ENCODE measurements around the gene AUTS2. TPM values are rescaled to one million over a fixed set of nuclear protein-coding genes. Genes with fewer than 3 reads are reported as not detected.

AUTS2 gene
- total RNA-seq, 4 donors from 2014 or later = 29.8 to 114 (median 59.4) TPM

DNA sequence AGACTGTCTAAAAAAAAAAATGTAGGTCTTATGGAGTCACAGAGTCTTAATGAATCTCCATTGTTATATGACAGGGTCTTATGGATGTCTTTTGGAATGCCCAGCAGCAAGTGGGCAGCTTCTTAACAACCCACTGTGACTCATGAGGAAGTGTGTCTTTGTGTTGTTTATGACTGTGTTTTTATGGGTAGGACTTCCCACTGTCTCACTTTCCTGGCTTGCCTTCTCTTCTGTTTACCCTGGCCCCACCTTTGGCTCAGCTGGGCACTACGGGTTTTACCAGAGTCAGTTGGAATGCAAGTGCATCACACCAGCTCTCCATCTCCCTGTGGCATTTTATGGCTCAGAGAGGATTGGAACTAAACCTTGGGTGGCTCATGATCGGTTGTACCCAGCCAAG is 580.5 kb downstream of the AUTS2 start:
- 59% methylated on average over 2 of the region's 2 CpGs; no CpG with 5 or more reads in 1 of the 2 donors for WGBS, 2 donors (ENCODE audit: low coverage in 1 of 2)

DNA sequence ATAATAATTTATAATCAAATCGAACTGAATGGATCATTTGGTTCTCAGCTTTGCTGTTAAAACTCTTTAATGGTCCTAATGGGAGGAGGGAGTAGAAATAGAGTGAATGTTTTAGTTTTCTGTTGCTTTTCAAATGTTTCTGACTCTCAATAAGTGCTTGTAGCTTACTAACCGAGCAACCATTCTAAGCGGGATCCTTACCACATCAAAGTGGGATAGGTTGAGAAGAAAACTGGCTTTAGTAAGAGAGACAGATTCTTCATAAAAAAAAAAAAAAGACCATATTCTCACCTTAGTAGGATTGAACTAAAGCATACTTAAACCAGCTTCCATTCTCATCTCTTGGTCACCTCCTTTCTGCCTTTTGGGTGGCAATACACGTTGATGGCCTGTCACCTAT is 584.2 kb downstream of the AUTS2 start:
- no peak for TF ChIP-seq POLR2AphosphoS5 (IDR thresholded peaks at IDR 0.05)
- H3K27me3 ChIP-seq = no peaks in the 10 kb centered on the region
- no peaks in the 10 kb centered on the region for H3K36me3 ChIP-seq
- no peak for DNase-seq
- H3K4me1 ChIP-seq = peaks cover 0 to 28% (median 7%) of the 10 kb centered on the region in 4 donors
- in situ Hi-C loops (cut with MboI; ENCODE audit: low pct_ligation_motif_present in 1 of 4, low pct_unique_long_range_greater_than_20kb in 1 of 4, low sequenced_read_pairs in 3 of 4) (loop anchor here in 2 of 4 donors (25.0 kb wide), 1 partner anchor 505 kb away; no protein-coding TSS in a partner anchor), intact Hi-C loops (cut with DNase I; ENCODE audit: low total_unique reads) (no loop called here)
- WGBS, 2 donors (ENCODE audit: low coverage in 1 of 2) = 80 to 93% methylated on average over 4 of the region's 4 CpGs
- H3K27ac ChIP-seq = no peak overlapping the region
- H3K9me3 ChIP-seq = no peaks in the 10 kb centered on the region
- H3K4me3 ChIP-seq = no peak overlapping the region

More for the DNA sequence above, 580.5 kb downstream of the AUTS2 start:
- Histone ChIP-seq H3K27me3 (no peaks in the 10 kb centered on the region), H3K4me3 (no peak overlapping the region), H3K4me1 (peaks cover 0 to 26% (median 7%) of the 10 kb centered on the region in 4 donors), H3K9me3 (no peaks in the 10 kb centered on the region), H3K36me3 (no peaks in the 10 kb centered on the region), H3K27ac (peak overlapping the region in 3 of 4 donors; percentile 38 to 58 (median 38))
- DNase-seq = peak; percentile 84
- TF ChIP-seq, protein P1, sequence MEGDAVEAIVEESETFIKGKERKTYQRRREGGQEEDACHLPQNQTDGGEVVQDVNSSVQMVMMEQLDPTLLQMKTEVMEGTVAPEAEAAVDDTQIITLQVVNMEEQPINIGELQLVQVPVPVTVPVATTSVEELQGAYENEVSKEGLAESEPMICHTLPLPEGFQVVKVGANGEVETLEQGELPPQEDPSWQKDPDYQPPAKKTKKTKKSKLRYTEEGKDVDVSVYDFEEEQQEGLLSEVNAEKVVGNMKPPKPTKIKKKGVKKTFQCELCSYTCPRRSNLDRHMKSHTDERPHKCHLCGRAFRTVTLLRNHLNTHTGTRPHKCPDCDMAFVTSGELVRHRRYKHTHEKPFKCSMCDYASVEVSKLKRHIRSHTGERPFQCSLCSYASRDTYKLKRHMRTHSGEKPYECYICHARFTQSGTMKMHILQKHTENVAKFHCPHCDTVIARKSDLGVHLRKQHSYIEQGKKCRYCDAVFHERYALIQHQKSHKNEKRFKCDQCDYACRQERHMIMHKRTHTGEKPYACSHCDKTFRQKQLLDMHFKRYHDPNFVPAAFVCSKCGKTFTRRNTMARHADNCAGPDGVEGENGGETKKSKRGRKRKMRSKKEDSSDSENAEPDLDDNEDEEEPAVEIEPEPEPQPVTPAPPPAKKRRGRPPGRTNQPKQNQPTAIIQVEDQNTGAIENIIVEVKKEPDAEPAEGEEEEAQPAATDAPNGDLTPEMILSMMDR (IDR thresholded peaks at IDR 0.05) = no peak
- peak in 1 of 3 donors; percentile 46 for TF ChIP-seq POLR2AphosphoS5 (IDR thresholded peaks at IDR 0.05)
- TF ChIP-seq EP300 (IDR thresholded peaks at IDR 0.05; ENCODE audit: low read depth) = no peak
- no peak for TF ChIP-seq POLR2A (IDR thresholded peaks at IDR 0.05)
- intact Hi-C loops (cut with DNase I; ENCODE audit: low total_unique reads) = no loop called here
- in situ Hi-C loops (cut with MboI; ENCODE audit: low pct_ligation_motif_present in 1 of 4, low pct_unique_long_range_greater_than_20kb in 1 of 4, low sequenced_read_pairs in 3 of 4) = loop anchor here in 2 of 4 donors (25.0 kb wide), 1 partner anchor 509 kb away; no protein-coding TSS in a partner anchor

DNA sequence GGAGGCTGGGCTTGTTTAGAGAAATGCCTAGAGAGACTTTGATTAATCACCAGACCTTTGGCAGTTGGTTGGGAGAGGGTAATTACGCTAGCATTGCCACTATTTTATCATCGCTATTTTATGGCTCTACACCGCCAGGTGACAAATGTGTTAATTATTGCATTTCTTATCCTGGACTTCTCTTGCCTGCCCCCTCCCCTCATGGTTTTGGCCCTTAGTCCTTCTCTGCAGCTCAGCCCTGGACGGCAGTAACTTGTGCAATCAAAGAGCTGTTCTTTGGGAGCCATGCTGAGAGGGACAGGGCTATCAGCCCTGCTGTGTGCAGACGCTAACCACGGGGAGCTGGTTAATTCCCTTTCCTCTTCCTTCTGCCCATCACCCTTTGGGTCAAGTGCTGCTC is 585.0 kb downstream of the AUTS2 start:
- intact Hi-C loops (cut with DNase I; ENCODE audit: low total_unique reads) (no loop called here), in situ Hi-C loops (cut with MboI; ENCODE audit: low pct_ligation_motif_present in 1 of 4, low pct_unique_long_range_greater_than_20kb in 1 of 4, low sequenced_read_pairs in 3 of 4) (loop anchor here in 2 of 4 donors (25.0 kb wide), 1 partner anchor 504 kb away; no protein-coding TSS in a partner anchor)
- Histone ChIP-seq H3K9me3 (no peaks in the 10 kb centered on the region), H3K36me3 (no peaks in the 10 kb centered on the region), H3K27ac (no peak overlapping the region), H3K4me3 (no peak overlapping the region), H3K4me1 (peaks cover 0 to 23% (median 6%) of the 10 kb centered on the region in 4 donors), H3K27me3 (no peaks in the 10 kb centered on the region)
- no peak for TF ChIP-seq POLR2AphosphoS5 (IDR thresholded peaks at IDR 0.05)
- DNase-seq = peak; percentile 11
- WGBS, 2 donors (ENCODE audit: low coverage in 1 of 2) = 40 to 54% methylated on average over 1 to 6 of the region's 6 CpGs

DNA sequence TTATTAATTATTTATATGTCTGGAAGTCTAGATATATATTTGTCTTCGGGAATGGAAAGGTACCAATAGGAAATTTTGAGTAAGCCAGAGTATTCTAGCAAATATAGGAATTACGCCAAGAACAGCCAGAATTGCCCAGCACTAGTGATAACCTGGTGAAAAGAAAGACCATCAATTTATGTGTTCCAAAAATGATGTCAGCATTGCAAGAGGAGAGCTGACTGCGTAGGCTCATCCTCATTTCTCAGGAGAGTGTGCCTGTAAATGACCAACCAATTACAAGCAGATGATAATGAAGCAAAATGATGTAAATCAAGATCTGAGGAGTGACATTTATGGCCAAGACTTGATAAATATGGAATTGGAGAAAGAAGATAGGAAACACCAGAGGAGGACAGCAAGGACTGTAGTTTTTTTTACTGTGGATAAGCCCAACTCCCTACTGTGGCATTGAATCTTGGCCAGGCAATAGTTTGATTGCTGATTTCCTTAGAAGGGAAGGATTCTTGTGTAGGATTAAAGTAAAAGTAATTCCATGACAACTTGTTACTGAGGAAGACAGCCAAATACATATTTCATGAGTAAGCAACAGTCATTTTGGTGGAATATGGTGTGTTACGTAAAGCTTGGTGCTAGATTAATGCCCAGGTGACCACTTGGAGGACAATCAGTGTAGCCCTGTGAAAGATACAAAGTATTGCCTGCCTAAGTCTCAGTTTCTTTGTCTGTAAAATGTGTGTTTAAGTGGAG is 590.8 kb downstream of the AUTS2 start:
- in situ Hi-C loops (cut with MboI; ENCODE audit: low pct_ligation_motif_present in 1 of 4, low pct_unique_long_range_greater_than_20kb in 1 of 4, low sequenced_read_pairs in 3 of 4) (loop anchor here in 2 of 4 donors (25.0 kb wide), 1 partner anchor 498 kb away; no protein-coding TSS in a partner anchor), intact Hi-C loops (cut with DNase I; ENCODE audit: low total_unique reads) (no loop called here)
- Histone ChIP-seq H3K9me3 (no peaks in the 10 kb centered on the region), H3K36me3 (no peaks in the 10 kb centered on the region), H3K27me3 (no peaks in the 10 kb centered on the region), H3K4me3 (no peak overlapping the region), H3K27ac (no peak overlapping the region), H3K4me1 (no peaks in the 10 kb centered on the region)
- 88 to 94% methylated on average over 3 to 4 of the region's 4 CpGs for WGBS, 2 donors (ENCODE audit: low coverage in 1 of 2)
- no peak for DNase-seq
- TF ChIP-seq, protein P1 (IDR thresholded peaks at IDR 0.05) = no peak
- no peak for TF ChIP-seq POLR2AphosphoS5 (IDR thresholded peaks at IDR 0.05)
- TF ChIP-seq EP300 (IDR thresholded peaks at IDR 0.05; ENCODE audit: low read depth) = no peak
- TF ChIP-seq POLR2A (IDR thresholded peaks at IDR 0.05) = no peak

DNA sequence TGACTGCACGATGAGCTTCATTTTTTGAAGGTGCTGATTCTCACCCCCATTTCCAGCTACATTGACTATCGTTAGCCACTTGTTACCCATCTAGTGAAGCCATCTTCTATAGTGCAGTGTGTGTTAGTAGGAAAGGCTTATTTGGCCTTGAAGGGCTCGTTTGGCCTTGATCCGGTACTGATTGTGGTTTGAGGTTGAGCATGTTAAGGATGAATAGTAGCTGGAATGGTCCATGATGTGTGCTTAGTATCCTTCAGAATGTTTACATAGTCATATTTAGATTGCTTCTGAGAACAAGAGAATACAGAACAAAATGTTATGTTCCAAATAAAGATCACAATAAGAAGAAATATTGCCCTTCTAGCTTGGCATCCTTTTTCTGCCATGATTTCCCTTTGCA is 591.5 kb downstream of the AUTS2 start:
- Histone ChIP-seq H3K27ac (no peak overlapping the region), H3K36me3 (no peaks in the 10 kb centered on the region), H3K9me3 (no peaks in the 10 kb centered on the region), H3K4me3 (no peak overlapping the region), H3K4me1 (no peaks in the 10 kb centered on the region), H3K27me3 (no peaks in the 10 kb centered on the region)
- in situ Hi-C loops (cut with MboI; ENCODE audit: low pct_ligation_motif_present in 1 of 4, low pct_unique_long_range_greater_than_20kb in 1 of 4, low sequenced_read_pairs in 3 of 4) (loop anchor here in 2 of 4 donors (25.0 kb wide), 1 partner anchor 498 kb away; no protein-coding TSS in a partner anchor), intact Hi-C loops (cut with DNase I; ENCODE audit: low total_unique reads) (no loop called here)
- TF ChIP-seq EP300 (IDR thresholded peaks at IDR 0.05; ENCODE audit: low read depth) = no peak
- no peak for TF ChIP-seq POLR2A (IDR thresholded peaks at IDR 0.05)
- TF ChIP-seq, protein P1 (IDR thresholded peaks at IDR 0.05) = no peak
- TF ChIP-seq POLR2AphosphoS5 (IDR thresholded peaks at IDR 0.05) = no peak
- WGBS, 2 donors (ENCODE audit: low coverage in 1 of 2) = 83 to 90% methylated on average over 2 to 4 of the region's 4 CpGs
- DNase-seq = no peak
